ENCODE data around the gene PLSCR1.

The PLSCR1 gene

GRCh38 chr3:146470425-146470990 is 73.9 kb downstream of the PLSCR1 start:
- no peak for DNase-seq

DNA sequence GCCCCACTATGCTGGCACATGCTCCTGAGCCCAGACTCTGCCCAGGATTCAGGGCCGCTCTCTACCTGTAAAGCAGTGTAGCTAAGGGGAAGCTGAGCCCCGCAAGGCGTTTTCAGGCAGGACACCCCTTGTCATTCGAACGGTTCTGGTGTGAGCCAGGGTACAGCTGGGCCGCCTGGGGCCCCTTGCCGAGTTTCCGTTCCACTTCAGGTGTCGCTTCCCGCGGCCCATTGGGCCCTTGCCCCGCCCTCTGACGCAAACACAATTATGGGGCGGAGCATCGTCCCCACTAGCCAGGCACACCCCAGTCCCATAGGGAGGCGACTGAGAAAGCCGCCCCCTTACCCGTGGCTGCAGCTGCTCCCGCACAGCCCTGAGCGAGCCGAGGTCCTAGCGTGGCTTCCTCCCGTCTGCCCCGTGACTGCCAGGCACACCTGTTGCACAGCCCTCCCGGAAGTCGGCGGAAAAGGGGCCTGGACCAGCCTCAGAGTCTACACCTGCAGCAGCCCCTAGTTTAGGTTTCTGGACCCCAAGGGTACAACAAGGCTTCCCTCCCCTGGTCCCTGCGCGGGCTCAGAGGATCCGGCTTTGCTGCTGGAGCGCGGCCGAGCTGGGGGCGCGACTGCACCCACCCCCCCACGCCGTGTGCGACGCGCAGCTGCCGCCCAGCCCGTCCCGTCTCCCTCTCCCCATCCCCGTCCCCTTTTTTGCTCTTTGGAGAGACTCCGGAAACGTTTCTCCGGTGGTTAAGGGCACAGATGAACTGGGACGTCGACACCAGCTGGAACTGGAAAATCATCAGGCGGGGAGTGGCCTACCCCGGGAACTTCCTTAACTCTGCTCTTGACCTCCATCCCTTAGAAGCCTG is 75.0 kb downstream of the PLSCR1 start, which contains the start of gene PLSCR2:
TSS of gene PLSCR2 (minus strand) at position 412 of the 868 bp plus-strand sequence. CDS start 9,657 bp downstream, outside the sequence.
- no peak for DNase-seq

GRCh38 chr3:146468671-146469149 is 75.7 kb downstream of the PLSCR1 start:
- no peak for DNase-seq

DNA sequence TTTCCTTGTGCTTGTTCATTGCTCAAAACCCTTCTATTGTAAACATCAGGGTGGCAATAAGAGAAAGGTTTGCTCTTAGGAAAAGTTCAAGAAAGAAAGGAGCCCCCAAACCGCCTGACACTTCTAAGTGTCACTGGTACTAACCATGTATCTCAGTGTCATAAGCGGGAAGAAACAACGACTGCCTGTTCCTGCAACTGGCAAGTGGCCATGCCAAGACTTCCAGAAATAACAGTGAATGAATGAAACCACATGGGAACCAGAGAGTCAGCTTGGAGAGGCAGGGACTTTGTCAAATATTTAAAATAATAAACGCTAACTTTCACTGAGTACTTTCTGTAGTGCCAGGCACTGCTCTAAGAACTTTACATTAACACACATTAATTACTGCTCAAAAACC is 76.2 kb downstream of the PLSCR1 start:
- DNase-seq, result no peak

DNA sequence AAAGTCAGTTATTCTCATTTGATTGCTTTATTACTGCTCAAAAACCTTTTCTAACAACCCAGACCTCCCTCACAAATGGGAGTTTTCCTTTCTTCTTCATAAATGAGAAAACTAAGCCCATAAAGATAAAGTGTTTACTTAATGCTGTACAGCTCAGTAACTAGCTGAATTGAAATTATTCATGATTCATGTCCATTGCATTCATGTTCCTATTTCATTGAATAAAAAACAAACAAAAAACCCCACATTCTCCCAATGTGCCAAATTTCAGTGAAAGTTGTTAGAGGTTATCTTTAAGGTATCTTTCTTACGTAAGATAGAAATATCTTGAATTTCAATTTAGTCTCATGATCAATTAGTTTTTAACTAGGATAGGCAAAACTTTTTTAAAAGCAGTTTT is 77.8 kb downstream of the PLSCR1 start:
- no peak for DNase-seq

- DNase-seq, result no peak
These were observed 78.5 kb downstream of the PLSCR1 start for GRCh38 chr3:146465693-146466465.

Measured in NCI-H510A treated with DMSO at 0.1 percent for 48 hours (cell line).